ENCODE results near the gene CTXN3. TPM values are rescaled to one million over a fixed set of nuclear protein-coding genes. Genes with fewer than 3 reads are reported as not detected.

Gene CTXN3
- total RNA-seq, 3 donors from 2014 or later (not counting 1 experiment from before 2014, with no cell fraction given): not detected

DNA sequence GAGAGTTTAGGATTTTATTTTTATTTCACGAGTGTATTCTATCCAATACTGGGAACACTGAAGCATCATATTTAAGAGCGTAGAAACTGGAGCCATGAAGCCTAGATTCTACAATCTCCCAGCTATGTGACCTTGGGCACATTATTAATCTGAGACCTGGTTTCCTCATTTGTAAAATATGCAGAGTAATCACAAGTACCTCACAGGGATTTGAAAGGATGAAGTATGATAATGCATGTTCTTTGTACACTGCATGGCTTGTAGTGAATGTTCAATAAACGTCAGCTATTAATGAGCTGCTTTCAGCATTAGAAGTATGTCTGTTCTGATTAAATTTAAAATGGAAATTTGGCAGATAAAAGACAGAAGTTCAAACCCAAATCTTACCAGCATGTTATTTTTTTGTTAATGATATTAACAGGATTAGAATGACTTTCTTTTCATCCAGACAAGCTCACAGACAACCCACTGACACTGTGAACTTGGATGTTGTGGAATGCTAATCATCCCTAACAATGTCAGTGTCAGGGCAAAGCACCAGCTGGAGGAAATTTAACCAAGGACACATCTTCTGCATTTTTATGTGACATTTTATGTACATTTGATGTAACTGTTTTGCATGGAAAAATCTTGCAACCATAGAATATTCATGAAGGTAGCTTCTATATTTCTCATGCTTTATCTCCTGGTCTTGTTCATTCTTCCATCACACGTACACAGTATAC, 27.1 kb upstream of the CTXN3 start:
- ATAC-seq (no peak), DNase-seq (no peak)
- 97% methylated on average over 3 of the region's 4 CpGs for WGBS (ENCODE audit: insufficient coverage)
- intact Hi-C loops (cut with micrococcal nuclease): no loop called here
- TF ChIP-seq, protein P1, sequence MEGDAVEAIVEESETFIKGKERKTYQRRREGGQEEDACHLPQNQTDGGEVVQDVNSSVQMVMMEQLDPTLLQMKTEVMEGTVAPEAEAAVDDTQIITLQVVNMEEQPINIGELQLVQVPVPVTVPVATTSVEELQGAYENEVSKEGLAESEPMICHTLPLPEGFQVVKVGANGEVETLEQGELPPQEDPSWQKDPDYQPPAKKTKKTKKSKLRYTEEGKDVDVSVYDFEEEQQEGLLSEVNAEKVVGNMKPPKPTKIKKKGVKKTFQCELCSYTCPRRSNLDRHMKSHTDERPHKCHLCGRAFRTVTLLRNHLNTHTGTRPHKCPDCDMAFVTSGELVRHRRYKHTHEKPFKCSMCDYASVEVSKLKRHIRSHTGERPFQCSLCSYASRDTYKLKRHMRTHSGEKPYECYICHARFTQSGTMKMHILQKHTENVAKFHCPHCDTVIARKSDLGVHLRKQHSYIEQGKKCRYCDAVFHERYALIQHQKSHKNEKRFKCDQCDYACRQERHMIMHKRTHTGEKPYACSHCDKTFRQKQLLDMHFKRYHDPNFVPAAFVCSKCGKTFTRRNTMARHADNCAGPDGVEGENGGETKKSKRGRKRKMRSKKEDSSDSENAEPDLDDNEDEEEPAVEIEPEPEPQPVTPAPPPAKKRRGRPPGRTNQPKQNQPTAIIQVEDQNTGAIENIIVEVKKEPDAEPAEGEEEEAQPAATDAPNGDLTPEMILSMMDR (IDR thresholded peaks at IDR 0.05): no peak
- no peak overlapping the region for H3K27ac ChIP-seq (ENCODE audit: low read length)
- no peak overlapping the region for H3K4me3 Mint-ChIP-seq
- H3K9me3 Mint-ChIP-seq: no peaks in the 10 kb centered on the region
- H3K4me1 ChIP-seq (ENCODE audit: control insufficient read depth, insufficient read depth, low read length): no peaks in the 10 kb centered on the region
- no peaks in the 10 kb centered on the region for H3K27me3 Mint-ChIP-seq (ENCODE audit: low read depth in 2 of 2)
- no peaks in the 10 kb centered on the region for H3K36me3 Mint-ChIP-seq
- no peaks in the 10 kb centered on the region for H3K27me3 ChIP-seq (ENCODE audit: control insufficient read depth, insufficient read depth, low read length)
- no peak overlapping the region for H3K27ac Mint-ChIP-seq
- H3K36me3 ChIP-seq (ENCODE audit: control insufficient read depth, insufficient read depth, low read length): no peaks in the 10 kb centered on the region
- no peak overlapping the region for H3K4me3 ChIP-seq (ENCODE audit: low read length)
- no peaks in the 10 kb centered on the region for H3K4me1 Mint-ChIP-seq
- no peaks in the 10 kb centered on the region for H3K9me3 ChIP-seq (ENCODE audit: control insufficient read depth, insufficient read depth, low read length)

DNA sequence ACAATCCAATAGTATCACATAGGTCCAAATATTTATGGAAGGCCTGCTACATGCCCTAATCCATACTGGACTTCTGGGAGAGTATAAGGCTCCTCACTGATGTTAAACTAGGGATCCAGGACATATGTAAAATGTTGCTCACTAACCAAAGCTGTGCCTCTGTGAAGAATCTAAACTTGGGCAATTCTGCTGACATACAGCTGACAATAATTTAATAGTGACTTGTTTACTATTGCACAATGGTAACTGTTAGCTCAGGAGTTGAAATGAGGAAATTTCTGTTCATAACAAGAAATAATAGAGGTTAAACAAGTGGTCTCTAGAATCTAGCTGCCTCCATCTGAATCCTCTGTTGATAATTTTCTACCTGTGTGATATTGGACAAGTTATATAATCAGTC, 14.9 kb upstream of the CTXN3 start:
- ATAC-seq (no peak), DNase-seq (no peak)
- Histone ChIP-seq H3K27ac (ENCODE audit: low read length) (no peak overlapping the region), H3K27me3 (ENCODE audit: control insufficient read depth, insufficient read depth, low read length) (no peaks in the 10 kb centered on the region), H3K9me3 (ENCODE audit: control insufficient read depth, insufficient read depth, low read length) (no peaks in the 10 kb centered on the region), H3K4me3 (ENCODE audit: low read length) (no peak overlapping the region), H3K36me3 (ENCODE audit: control insufficient read depth, insufficient read depth, low read length) (no peaks in the 10 kb centered on the region), H3K4me1 (ENCODE audit: control insufficient read depth, insufficient read depth, low read length) (no peaks in the 10 kb centered on the region)
- intact Hi-C loops (cut with micrococcal nuclease): no loop called here
- H3K36me3 Mint-ChIP-seq: no peaks in the 10 kb centered on the region
- H3K4me3 Mint-ChIP-seq: no peak overlapping the region
- H3K4me1 Mint-ChIP-seq: no peaks in the 10 kb centered on the region
- TF ChIP-seq, protein P1 (IDR thresholded peaks at IDR 0.05): no peak
- peaks cover 0 to 6% of the 10 kb centered on the region in 2 donors for H3K9me3 Mint-ChIP-seq
- H3K27ac Mint-ChIP-seq: no peak overlapping the region
- H3K27me3 Mint-ChIP-seq (ENCODE audit: low read depth in 2 of 2): no peaks in the 10 kb centered on the region

DNA sequence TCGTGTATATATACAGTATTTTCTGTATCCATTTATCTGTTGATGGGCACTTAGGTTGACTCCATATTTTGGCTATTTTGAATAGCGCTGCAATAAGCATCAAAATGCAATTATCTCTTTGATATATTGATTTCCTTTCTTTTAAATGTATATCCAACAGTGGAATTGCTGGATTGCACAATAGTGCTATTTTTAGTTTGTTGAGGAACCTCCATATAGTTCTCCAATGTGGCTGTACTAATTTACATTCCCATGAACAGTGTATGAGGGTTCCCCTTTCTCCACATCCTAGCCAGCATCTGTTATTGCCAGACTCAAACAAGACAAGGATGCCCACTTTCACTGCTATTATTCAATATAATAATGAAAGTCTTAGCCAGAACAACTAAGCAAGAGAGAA, 9.1 kb upstream of the CTXN3 start:
- Mint-ChIP-seq H3K27ac (no peak overlapping the region), H3K4me3 (no peak overlapping the region), H3K9me3 (peaks cover 0 to 6% of the 10 kb centered on the region in 2 donors), H3K36me3 (no peaks in the 10 kb centered on the region), H3K4me1 (no peaks in the 10 kb centered on the region), H3K27me3 (ENCODE audit: low read depth in 2 of 2) (no peaks in the 10 kb centered on the region)
- no CpG with 5 or more reads among the region's 2 CpGs for WGBS (ENCODE audit: insufficient coverage)
- DNase-seq (no peak), ATAC-seq (no peak)
- H3K27ac ChIP-seq (ENCODE audit: low read length): no peak overlapping the region
- H3K4me1 ChIP-seq (ENCODE audit: control insufficient read depth, insufficient read depth, low read length): no peaks in the 10 kb centered on the region
- no peaks in the 10 kb centered on the region for H3K27me3 ChIP-seq (ENCODE audit: control insufficient read depth, insufficient read depth, low read length)
- H3K9me3 ChIP-seq (ENCODE audit: control insufficient read depth, insufficient read depth, low read length): no peaks in the 10 kb centered on the region
- intact Hi-C loops (cut with micrococcal nuclease): no loop called here
- no peak overlapping the region for H3K4me3 ChIP-seq (ENCODE audit: low read length)
- no peaks in the 10 kb centered on the region for H3K36me3 ChIP-seq (ENCODE audit: control insufficient read depth, insufficient read depth, low read length)
- TF ChIP-seq, protein P1 (IDR thresholded peaks at IDR 0.05): no peak

DNA sequence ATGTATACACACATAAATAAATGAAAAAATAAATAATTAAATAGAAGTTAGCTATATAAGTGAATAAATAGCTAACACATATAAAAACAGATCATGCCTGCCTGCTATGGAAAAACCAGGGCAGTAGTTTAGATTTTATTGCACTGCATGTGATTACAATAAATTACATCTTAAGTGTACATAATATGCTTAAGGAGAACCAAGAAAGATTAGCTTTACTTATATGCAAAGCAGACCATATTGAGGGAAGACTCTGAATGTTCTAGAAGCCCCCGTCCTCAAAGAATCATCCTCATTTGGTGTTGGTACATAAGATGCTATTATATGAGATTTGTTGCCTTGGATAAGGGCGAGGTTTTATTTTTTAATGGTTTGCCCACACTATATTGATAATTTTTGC, 5.9 kb upstream of the CTXN3 start:
- Histone ChIP-seq H3K4me1 (ENCODE audit: control insufficient read depth, insufficient read depth, low read length) (no peaks in the 10 kb centered on the region), H3K27me3 (ENCODE audit: control insufficient read depth, insufficient read depth, low read length) (no peaks in the 10 kb centered on the region), H3K36me3 (ENCODE audit: control insufficient read depth, insufficient read depth, low read length) (no peaks in the 10 kb centered on the region), H3K9me3 (ENCODE audit: control insufficient read depth, insufficient read depth, low read length) (no peaks in the 10 kb centered on the region), H3K27ac (ENCODE audit: low read length) (no peak overlapping the region), H3K4me3 (ENCODE audit: low read length) (no peak overlapping the region)
- ATAC-seq (no peak), DNase-seq (no peak)
- no peaks in the 10 kb centered on the region for H3K27me3 Mint-ChIP-seq (ENCODE audit: low read depth in 2 of 2)
- no peaks in the 10 kb centered on the region for H3K4me1 Mint-ChIP-seq
- WGBS (ENCODE audit: insufficient coverage): 70% methylated on average over 2 of the region's 2 CpGs
- H3K27ac Mint-ChIP-seq: no peak overlapping the region
- TF ChIP-seq, protein P1 (IDR thresholded peaks at IDR 0.05): no peak
- no peaks in the 10 kb centered on the region for H3K36me3 Mint-ChIP-seq
- no peak overlapping the region for H3K4me3 Mint-ChIP-seq
- intact Hi-C loops (cut with micrococcal nuclease): no loop called here
- H3K9me3 Mint-ChIP-seq: peaks cover 0 to 3% of the 10 kb centered on the region in 2 donors
